Neural cell (in vitro differentiated cells): Measurements from ENCODE around the gene KRT35. TPM values are rescaled to one million over a fixed set of nuclear protein-coding genes. Genes with fewer than 3 reads are reported as not detected.
"Not testable (repeated sequence)": the region's sequence is repeated elsewhere in the genome, so short reads cannot be mapped to it uniquely, and the experiment has no call there.

Source experiments
- H2AFZ ChIP-seq: fragments of 200-600, 300-800 bp; sonication (generic), shearing (Covaris generic); 2 replicates; pipeline ENCODE4 v1.6.0; 2014; ENCODE audit warnings: low read depth, mild to moderate bottlenecking, antibody characterized with exemption, low read length, moderate library complexity
- H3F3A ChIP-seq: fragments of 200-600 bp; shearing (Covaris generic); 2 replicates; pipeline ENCODE4 v1.6.1; 2016; ENCODE audit warnings: mild to moderate bottlenecking, moderate library complexity, mixed read lengths, antibody characterized with exemption, low read length; ENCODE audit not compliant: insufficient read depth, poor library complexity, severe bottlenecking
- H3K27ac ChIP-seq: fragments of 200-600, 300-800 bp; sonication (generic), shearing (Covaris generic); 2 replicates; pipeline ENCODE4 v1.5.1; 2014; ENCODE audit warnings: mild to moderate bottlenecking, low read length, moderate library complexity
- H3K27me3 ChIP-seq: fragments of 300-800, 200-600 bp; sonication (generic), shearing (Covaris generic); 2 replicates; pipeline ENCODE4 v1.6.0; 2014; ENCODE audit warnings: mild to moderate bottlenecking, low read depth, low read length, moderate library complexity; ENCODE audit not compliant: insufficient read depth
- H3K36me3 ChIP-seq: fragments of 300-800, 200-600 bp; sonication (generic), shearing (Covaris generic); 2 replicates; pipeline ENCODE4 v1.5.1; 2014; ENCODE audit warnings: mild to moderate bottlenecking, antibody characterized with exemption, low read length, moderate library complexity; ENCODE audit not compliant: insufficient read depth
- H3K4me2 ChIP-seq: fragments of 300-800, 200-600 bp; sonication (generic), shearing (Covaris generic); 2 replicates; pipeline ENCODE4 v1.6.0; 2014; ENCODE audit warnings: mild to moderate bottlenecking, low read length
- H3K4me3 ChIP-seq: fragments of 300-800, 200-600 bp; sonication (generic), shearing (Covaris generic); 2 replicates; pipeline ENCODE4 v1.5.1; 2014; ENCODE audit warnings: mild to moderate bottlenecking, low read length, moderate library complexity
- H3K79me2 ChIP-seq: fragments of 200-600 bp; shearing (Covaris generic); replicated peaks from 2 replicates; pipeline ENCODE4 v1.6.0; 2014; ENCODE audit warnings: mild to moderate bottlenecking, low read length, moderate library complexity; ENCODE audit not compliant: insufficient read depth
- H3K9ac ChIP-seq: fragments of 300-800, 200-600 bp; sonication (generic), shearing (Covaris generic); 2 replicates; pipeline ENCODE4 v1.6.1; 2016; ENCODE audit warnings: mild to moderate bottlenecking, low read length, mixed read lengths
- H3K9me2 ChIP-seq: fragments of 200-600 bp; shearing (Covaris generic); 2 replicates; pipeline ENCODE4 v1.6.1; 2016; ENCODE audit warnings: mild to moderate bottlenecking, low read length, mixed read lengths; ENCODE audit not compliant: insufficient read depth
- H3K9me3 ChIP-seq: fragments of 200-600, 300-800 bp; sonication (generic), shearing (Covaris generic); 2 replicates; pipeline ENCODE4 v1.6.1; 2016; ENCODE audit warnings: mild to moderate bottlenecking, mixed run types, low read length, moderate library complexity, mixed read lengths
- H4K20me1 ChIP-seq: fragments of 200-600 bp; shearing (Covaris generic); 2 replicates; pipeline ENCODE4 v1.6.1; 2016; ENCODE audit warnings: mild to moderate bottlenecking, mixed run types; ENCODE audit not compliant: insufficient read depth
- EP300 ChIP-seq: fragments of 450-650 bp; conservative IDR thresholded peaks from 2 replicates; pipeline ENCODE4 v1.6.1; 2014; ENCODE audit warnings: antibody characterized with exemption, mild to moderate bottlenecking, moderate library complexity; ENCODE audit not compliant: poor library complexity, severe bottlenecking
- EZH2 ChIP-seq: fragments of 200-600, 300-800 bp; shearing (Covaris generic), sonication (generic); IDR thresholded peaks from 2 replicates; pipeline ENCODE4 v1.6.1; 2014; ENCODE audit warnings: antibody characterized with exemption, low read length, borderline replicate concordance, mild to moderate bottlenecking; ENCODE audit not compliant: insufficient read depth, poor library complexity, severe bottlenecking
- MXI1 ChIP-seq: fragments of 450-650 bp; conservative IDR thresholded peaks from 2 replicates; pipeline ENCODE4 v1.6.1; 2014; ENCODE audit warnings: antibody characterized with exemption, mild to moderate bottlenecking; ENCODE audit not compliant: poor library complexity, severe bottlenecking
- POLR2AphosphoS5 ChIP-seq: IDR thresholded peaks from 2 replicates; pipeline ENCODE4 v1.6.1; 2012
- RAD21 ChIP-seq: fragments of 450-650 bp; conservative IDR thresholded peaks from 2 replicates; pipeline ENCODE4 v1.6.1; 2014; ENCODE audit warnings: antibody characterized with exemption, mild to moderate bottlenecking, moderate library complexity
- SMC3 ChIP-seq: fragments of 450-650 bp; conservative IDR thresholded peaks from 2 replicates; pipeline ENCODE4 v1.6.1; 2014; ENCODE audit warnings: antibody characterized with exemption, mild to moderate bottlenecking, moderate library complexity; ENCODE audit not compliant: poor library complexity
- TAF1 ChIP-seq: IDR thresholded peaks from 2 replicates; pipeline ENCODE4 v1.6.1; 2012; ENCODE audit warnings: low read depth
- polyA plus RNA-seq: library from polyadenylated mRNA; depleted of rRNA; stranded (reverse); fragments of >200 nt; gene quantifications from 2 replicates; pipeline ENCODE4 v1.2.3, GENCODE V29; 2014
- TF ChIP-seq, protein P1 (sequence below): IDR thresholded peaks from 2 replicates; pipeline ENCODE4 v1.6.1; 2012; ENCODE audit warnings: borderline replicate concordance
- TF ChIP-seq, protein P2 (sequence below): fragments of 450-650 bp; IDR thresholded peaks from 2 replicates; pipeline ENCODE4 v1.5.1; 2014; ENCODE audit warnings: antibody characterized with exemption, mild to moderate bottlenecking, moderate library complexity; ENCODE audit not compliant: poor library complexity, severe bottlenecking

KRT35 gene
- polyA plus RNA-seq, 1 donor from 2014 or later: not detected

DNA sequence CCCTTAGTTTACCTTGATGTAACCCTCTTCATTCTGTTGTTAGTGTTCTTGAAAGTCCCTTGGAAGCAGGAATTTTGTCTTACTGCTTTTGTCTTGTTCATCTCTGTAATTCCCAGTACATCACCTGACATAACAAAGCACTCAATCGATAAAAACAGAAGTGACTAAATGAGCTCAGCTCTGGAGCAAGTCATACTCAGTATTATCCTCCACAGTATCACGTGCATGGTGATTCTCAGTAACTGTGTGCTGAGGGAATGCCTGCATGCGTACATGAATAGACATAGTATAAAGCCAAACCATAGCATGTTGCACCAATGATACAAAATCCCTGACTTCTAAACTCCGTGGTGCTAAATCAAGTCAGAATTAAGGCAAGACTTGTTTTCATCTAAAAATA, 47.4 kb downstream of the KRT35 start:
- no peaks in the 10 kb centered on the region for H3K27me3 ChIP-seq
- H3K36me3 ChIP-seq: no peaks in the 10 kb centered on the region
- H3K4me2 ChIP-seq: no peak overlapping the region
- TF ChIP-seq RAD21: no peak
- TF ChIP-seq, protein P1, sequence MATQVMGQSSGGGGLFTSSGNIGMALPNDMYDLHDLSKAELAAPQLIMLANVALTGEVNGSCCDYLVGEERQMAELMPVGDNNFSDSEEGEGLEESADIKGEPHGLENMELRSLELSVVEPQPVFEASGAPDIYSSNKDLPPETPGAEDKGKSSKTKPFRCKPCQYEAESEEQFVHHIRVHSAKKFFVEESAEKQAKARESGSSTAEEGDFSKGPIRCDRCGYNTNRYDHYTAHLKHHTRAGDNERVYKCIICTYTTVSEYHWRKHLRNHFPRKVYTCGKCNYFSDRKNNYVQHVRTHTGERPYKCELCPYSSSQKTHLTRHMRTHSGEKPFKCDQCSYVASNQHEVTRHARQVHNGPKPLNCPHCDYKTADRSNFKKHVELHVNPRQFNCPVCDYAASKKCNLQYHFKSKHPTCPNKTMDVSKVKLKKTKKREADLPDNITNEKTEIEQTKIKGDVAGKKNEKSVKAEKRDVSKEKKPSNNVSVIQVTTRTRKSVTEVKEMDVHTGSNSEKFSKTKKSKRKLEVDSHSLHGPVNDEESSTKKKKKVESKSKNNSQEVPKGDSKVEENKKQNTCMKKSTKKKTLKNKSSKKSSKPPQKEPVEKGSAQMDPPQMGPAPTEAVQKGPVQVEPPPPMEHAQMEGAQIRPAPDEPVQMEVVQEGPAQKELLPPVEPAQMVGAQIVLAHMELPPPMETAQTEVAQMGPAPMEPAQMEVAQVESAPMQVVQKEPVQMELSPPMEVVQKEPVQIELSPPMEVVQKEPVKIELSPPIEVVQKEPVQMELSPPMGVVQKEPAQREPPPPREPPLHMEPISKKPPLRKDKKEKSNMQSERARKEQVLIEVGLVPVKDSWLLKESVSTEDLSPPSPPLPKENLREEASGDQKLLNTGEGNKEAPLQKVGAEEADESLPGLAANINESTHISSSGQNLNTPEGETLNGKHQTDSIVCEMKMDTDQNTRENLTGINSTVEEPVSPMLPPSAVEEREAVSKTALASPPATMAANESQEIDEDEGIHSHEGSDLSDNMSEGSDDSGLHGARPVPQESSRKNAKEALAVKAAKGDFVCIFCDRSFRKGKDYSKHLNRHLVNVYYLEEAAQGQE: no peak
- no peak for TF ChIP-seq POLR2AphosphoS5
- TF ChIP-seq TAF1: no peak
- TF ChIP-seq SMC3: no peak
- no peak for TF ChIP-seq EP300
- TF ChIP-seq MXI1: no peak
- TF ChIP-seq, protein P2, sequence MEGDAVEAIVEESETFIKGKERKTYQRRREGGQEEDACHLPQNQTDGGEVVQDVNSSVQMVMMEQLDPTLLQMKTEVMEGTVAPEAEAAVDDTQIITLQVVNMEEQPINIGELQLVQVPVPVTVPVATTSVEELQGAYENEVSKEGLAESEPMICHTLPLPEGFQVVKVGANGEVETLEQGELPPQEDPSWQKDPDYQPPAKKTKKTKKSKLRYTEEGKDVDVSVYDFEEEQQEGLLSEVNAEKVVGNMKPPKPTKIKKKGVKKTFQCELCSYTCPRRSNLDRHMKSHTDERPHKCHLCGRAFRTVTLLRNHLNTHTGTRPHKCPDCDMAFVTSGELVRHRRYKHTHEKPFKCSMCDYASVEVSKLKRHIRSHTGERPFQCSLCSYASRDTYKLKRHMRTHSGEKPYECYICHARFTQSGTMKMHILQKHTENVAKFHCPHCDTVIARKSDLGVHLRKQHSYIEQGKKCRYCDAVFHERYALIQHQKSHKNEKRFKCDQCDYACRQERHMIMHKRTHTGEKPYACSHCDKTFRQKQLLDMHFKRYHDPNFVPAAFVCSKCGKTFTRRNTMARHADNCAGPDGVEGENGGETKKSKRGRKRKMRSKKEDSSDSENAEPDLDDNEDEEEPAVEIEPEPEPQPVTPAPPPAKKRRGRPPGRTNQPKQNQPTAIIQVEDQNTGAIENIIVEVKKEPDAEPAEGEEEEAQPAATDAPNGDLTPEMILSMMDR: no peak
- TF ChIP-seq EZH2: no peak
- no peaks in the 10 kb centered on the region for H4K20me1 ChIP-seq
- H3K9me3 ChIP-seq: no peaks in the 10 kb centered on the region
- no peak overlapping the region for H3K4me3 ChIP-seq
- H3K27ac ChIP-seq: no peak overlapping the region
- no peaks in the 10 kb centered on the region for H3K9me2 ChIP-seq
- H3K9ac ChIP-seq: no peak overlapping the region
- no peak overlapping the region for H2AFZ ChIP-seq
- no peaks in the 10 kb centered on the region for H3F3A ChIP-seq
- H3K79me2 ChIP-seq: no peaks in the 10 kb centered on the region

DNA sequence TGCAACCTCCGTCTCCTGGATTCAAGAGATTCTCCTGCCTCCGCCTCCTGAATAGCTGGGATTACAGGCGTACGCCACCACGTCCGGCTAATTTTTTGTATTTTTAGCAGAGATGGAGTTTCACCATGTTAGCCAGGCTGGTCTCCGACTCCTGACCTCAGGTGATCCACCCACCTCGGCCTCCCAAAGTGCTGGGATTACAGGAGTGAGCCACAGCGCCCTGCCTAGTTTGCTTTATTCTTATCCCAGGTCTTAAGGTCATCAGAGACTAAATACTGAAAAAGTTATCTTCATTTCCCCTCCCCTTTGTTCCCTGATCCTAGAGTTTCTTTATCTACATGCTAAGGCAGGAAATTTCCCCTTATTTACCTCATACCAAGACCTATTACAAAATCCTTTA, 50.6 kb downstream of the KRT35 start:
- H3K36me3 ChIP-seq, H3K4me3 ChIP-seq, H3K9ac ChIP-seq: not testable (repeated sequence)

DNA sequence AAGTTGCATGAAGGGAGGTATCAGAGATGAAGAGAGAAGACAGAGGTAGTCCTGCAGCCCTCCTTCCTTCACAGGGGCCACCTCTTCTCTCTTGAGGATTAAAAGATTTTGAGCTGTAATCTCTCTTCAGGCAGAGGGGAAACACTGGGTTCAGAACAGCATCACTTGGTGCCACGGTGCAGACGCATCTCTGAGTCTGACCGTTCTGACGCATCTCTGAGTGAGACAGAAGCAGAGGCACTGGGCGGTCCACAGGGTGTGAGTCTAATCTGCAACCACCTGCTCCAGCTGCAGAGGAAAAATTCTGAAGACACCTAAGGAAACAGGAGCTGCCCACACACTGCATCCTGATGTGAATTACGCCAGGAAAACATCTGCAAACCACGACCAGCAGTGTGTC, 51.3 kb downstream of the KRT35 start:
- no peaks in the 10 kb centered on the region for H3K9me3 ChIP-seq
- TF ChIP-seq EP300 (no peak), MXI1 (no peak), TAF1 (no peak), POLR2AphosphoS5 (no peak), EZH2 (no peak), SMC3 (no peak), RAD21 (no peak)
- TF ChIP-seq, protein P2: no peak
- TF ChIP-seq, protein P1: no peak

More for the DNA sequence above, 50.6 kb downstream of the KRT35 start:
- not testable (repeated sequence) for H3K9me3 ChIP-seq, H3F3A ChIP-seq, H3K27me3 ChIP-seq, H2AFZ ChIP-seq, H3K27ac ChIP-seq, H3K9me2 ChIP-seq, H3K4me2 ChIP-seq, H4K20me1 ChIP-seq, H3K79me2 ChIP-seq

More for the DNA sequence above, 51.3 kb downstream of the KRT35 start:
- Histone ChIP-seq H3K9ac (no peak overlapping the region), H4K20me1 (no peaks in the 10 kb centered on the region), H3K9me2 (no peaks in the 10 kb centered on the region), H3K27ac (no peak overlapping the region), H2AFZ (no peak overlapping the region), H3K4me3 (no peak overlapping the region), H3K36me3 (no peaks in the 10 kb centered on the region), H3K79me2 (no peaks in the 10 kb centered on the region), H3F3A (no peaks in the 10 kb centered on the region), H3K27me3 (no peaks in the 10 kb centered on the region), H3K4me2 (no peak overlapping the region)
